Endothelial cell of umbilical vein (primary cell): ENCODE results near the gene TSEN34. TPM values are rescaled to one million over a fixed set of nuclear protein-coding genes. Genes with fewer than 3 reads are reported as not detected.

Experiments used
- BruUV-seq: library from RNA; stranded (reverse); fragments of 400-500 nt; replicated peaks from 2 replicates; lab custom pipeline; 2021; lab: Mats Ljungman, UMichigan
- CTCF ChIA-PET: fragments of 300-600, 350-600 bp; sonication (Branson Sonifier 250); formaldehyde crosslinking; loops from one replicate; lab custom pipeline; 2021; ENCODE audit warnings: antibody characterized with exemption, inconsistent platforms; lab: Charles Lee
- POLR2A ChIA-PET: fragments of 300-600, 350-600 bp; sonication (Branson Sonifier 250); formaldehyde crosslinking; loops from one replicate; lab custom pipeline; 2021; ENCODE audit warnings: antibody characterized with exemption, inconsistent platforms; lab: Charles Lee
- DNase-seq: peaks from one replicate; pipeline ENCODE4 v3.0.0-alpha.2; 2011; ENCODE audit warnings: low read depth, low spot score
- FAIRE-seq: peaks from 2 replicates; lab custom pipeline; 2011; peaks lifted over from hg19 to GRCh38; lab: Jason Lieb, UNC
- H2AFZ ChIP-seq: 2 replicates; pipeline ENCODE4 v1.6.0; 2012; ENCODE audit warnings: low read depth, low read length, control low read depth, inconsistent platforms
- H3K27ac ChIP-seq: 2 replicates; pipeline ENCODE4 v1.5.1; 2011; ENCODE audit warnings: low read depth, mild to moderate bottlenecking, control low read depth, low read length, moderate library complexity; ENCODE audit not compliant: insufficient read depth
- H3K27me3 ChIP-seq, 2 experiments: 2 replicates each; pipeline versions ENCODE4 v1.6.0 to v1.6.1; 2011; ENCODE audit warnings: low read length in 2 of 2, mixed read lengths in 1 of 2; ENCODE audit not compliant: control insufficient read depth in 2 of 2, insufficient read depth in 2 of 2
- H3K36me3 ChIP-seq, 2 experiments: 2 replicates in 1 of 2; 3 replicates in 1 of 2; pipeline ENCODE4 v1.5.1; 2011; ENCODE audit warnings: low read length in 2 of 2, mild to moderate bottlenecking in 1 of 2, moderate library complexity in 1 of 2; ENCODE audit not compliant: control insufficient read depth in 2 of 2, insufficient read depth in 2 of 2; ENCODE audit errors: extremely low read depth in 1 of 2
- H3K4me1 ChIP-seq: 3 replicates; pipeline ENCODE4 v1.5.1; 2011; ENCODE audit warnings: mild to moderate bottlenecking, low read length; ENCODE audit not compliant: control insufficient read depth, insufficient read depth; ENCODE audit errors: extremely low read depth
- H3K4me2 ChIP-seq: 2 replicates; pipeline ENCODE4 v1.6.1; 2011; ENCODE audit warnings: low read length, control low read depth, mixed read lengths; ENCODE audit not compliant: insufficient read depth
- H3K4me3 ChIP-seq, 3 experiments: fragments of 200-600 bp in 1 of 3; sonication (generic), shearing (Covaris generic) in 1 of 3; replicated peaks in 1 of 3; 2 replicates each; pipeline ENCODE4 v1.5.1; 2011 to 2016; ENCODE audit warnings: control low read depth in 3 of 3, low read length in 3 of 3, mild to moderate bottlenecking in 2 of 3, inconsistent platforms in 1 of 3, low read depth in 1 of 3, moderate library complexity in 1 of 3; ENCODE audit not compliant: insufficient read depth in 1 of 3
- H3K79me2 ChIP-seq: 2 replicates; pipeline ENCODE4 v1.6.0; 2012; ENCODE audit warnings: low read length, inconsistent platforms; ENCODE audit not compliant: control insufficient read depth, insufficient read depth
- H3K9ac ChIP-seq: replicated peaks from 2 replicates; pipeline ENCODE3; 2011; ENCODE audit warnings: low read length, control low read depth; ENCODE audit not compliant: insufficient read depth; ENCODE audit errors: extremely low read depth
- H3K9me1 ChIP-seq: replicated peaks from 3 replicates; pipeline ENCODE4 v1.6.0; 2011; ENCODE audit warnings: mild to moderate bottlenecking, low read length; ENCODE audit not compliant: control insufficient read depth, insufficient read depth; ENCODE audit errors: extremely low read depth
- H3K9me3 ChIP-seq: replicated peaks from 2 replicates; pipeline ENCODE4 v1.5.1; 2012; ENCODE audit warnings: low read length, inconsistent platforms; ENCODE audit not compliant: control insufficient read depth, insufficient read depth
- H4K20me1 ChIP-seq: replicated peaks from 2 replicates; pipeline ENCODE3; 2011; ENCODE audit warnings: mild to moderate bottlenecking, low read length; ENCODE audit not compliant: control insufficient read depth, insufficient read depth; ENCODE audit errors: extremely low read depth
- CTCF ChIP-seq, 2 donors: IDR thresholded peaks; 1 replicate in 1 of 2; 2 replicates in 1 of 2; pipeline ENCODE4 v1.5.1; 2011; ENCODE audit warnings: low read length in 2 of 2, mild to moderate bottlenecking in 2 of 2, moderate library complexity in 2 of 2, control low read depth in 1 of 2, inconsistent platforms in 1 of 2, low read depth in 1 of 2; ENCODE audit not compliant: insufficient read depth in 1 of 2; ENCODE audit errors: extremely low read depth in 1 of 2
- EZH2 ChIP-seq: IDR thresholded peaks from 2 replicates; pipeline ENCODE4 v1.6.1; 2012; ENCODE audit warnings: borderline replicate concordance, low read depth, mild to moderate bottlenecking, moderate library complexity, low read length, inconsistent platforms; ENCODE audit not compliant: severe bottlenecking
- FOS ChIP-seq: IDR thresholded peaks from 2 replicates; pipeline ENCODE4 v1.6.1; 2011; ENCODE audit warnings: mild to moderate bottlenecking, low read length, moderate library complexity, borderline replicate concordance; ENCODE audit not compliant: insufficient read depth
- GATA2 ChIP-seq: IDR thresholded peaks from 2 replicates; pipeline ENCODE4 v1.7.0; 2011; ENCODE audit warnings: low read depth, mild to moderate bottlenecking, moderate library complexity, mixed read lengths, low read length; ENCODE audit not compliant: insufficient read length, insufficient read depth
- JUN ChIP-seq: IDR thresholded peaks from 2 replicates; pipeline ENCODE4 v1.6.1; 2011; ENCODE audit warnings: borderline replicate concordance, low read depth; ENCODE audit not compliant: insufficient read length, insufficient read depth
- MAX ChIP-seq: IDR thresholded peaks from 2 replicates; pipeline ENCODE4 v1.6.1; 2011; ENCODE audit not compliant: insufficient read depth, insufficient read length
- MYC ChIP-seq: IDR thresholded peaks from one replicate; pipeline ENCODE4 v1.6.1; 2011; ENCODE audit warnings: mild to moderate bottlenecking, low read depth, low read length
- POLR2A ChIP-seq: IDR thresholded peaks from 2 replicates; pipeline ENCODE4 v1.6.1; 2012; ENCODE audit warnings: low read depth, mild to moderate bottlenecking, control low read depth, low read length
- POLR2AphosphoS5 ChIP-seq: IDR thresholded peaks from 2 replicates; pipeline ENCODE4 v1.6.1; 2012; ENCODE audit warnings: low read depth, mild to moderate bottlenecking, control low read depth, low read length, moderate library complexity; ENCODE audit not compliant: insufficient read depth
- dilution Hi-C: fragments of 300-500 bp; cut with MboI; formaldehyde crosslinking; loops from one replicate; pipeline ENCODE4 v1.15.0; 2019; ENCODE audit warnings: low sequenced_read_pairs; ENCODE audit not compliant: extremely low pct_ligation_motif_present
- intact Hi-C: fragments of 100-400 bp; cut with micrococcal nuclease; formaldehyde crosslinking; loops from one replicate; pipeline ENCODE4 v1.10.0; 2022
- polyA plus RNA-seq, 4 experiments: library from polyadenylated mRNA; depleted of rRNA in 3 of 4; stranded (reverse) in 3 of 4; unstranded in 1 of 4; fragments of >200 nt; gene quantifications; 2 replicates each; pipeline versions ENCODE4 v1.2.1 to v1.2.3, GENCODE V29; 2011 to 2012; ENCODE audit warnings: missing spikeins in 1 of 4
- total RNA-seq: library from RNA; stranded (reverse); gene quantifications from 2 replicates; pipeline ENCODE4 v1.2.3, GENCODE V29; 2021

Gene TSEN34
- total and polyA plus RNA-seq, 2 donors (not counting 3 experiments of a cell fraction or from before 2014, with no cell fraction given), result 40.7 to 81.9 TPM

- Histone ChIP-seq H3K4me1 (peaks cover 10% of the 10 kb centered on the region), H3K36me3 (peaks cover 5 to 8% of the 10 kb centered on the region in 2 experiments), H2AFZ (no peak overlapping the region), H3K4me3 (no peak overlapping the region), H3K9ac (no peak overlapping the region), H3K4me2 (no peak overlapping the region), H3K9me3 (no peaks in the 10 kb centered on the region), H3K27ac (no peak overlapping the region), H3K27me3 (no peaks in the 10 kb centered on the region), H3K9me1 (no peaks in the 10 kb centered on the region), H4K20me1 (peaks cover 3% of the 10 kb centered on the region), H3K79me2 (peaks cover 20% of the 10 kb centered on the region)
- FAIRE-seq (no peak), DNase-seq (no peak)
- BruUV-seq, result no TSS peak
- dilution Hi-C loops (no loop called here), intact Hi-C loops (no loop called here)
- ChIA-PET CTCF (interaction anchor here (1.8 kb wide), 1 partner anchor 13 kb away, joined by 5 read pairs; no protein-coding TSS in a partner anchor), POLR2A (no interaction called here)
- TF ChIP-seq JUN (no peak), POLR2A (no peak), POLR2AphosphoS5 (no peak), EZH2 (no peak), CTCF (IDR thresholded peaks at IDR 0.05; ENCODE audit: extremely low read depth in 1 of 2, insufficient read depth in 1 of 2, low read depth in 1 of 2, low read length in 2 of 2) (no peak), FOS (no peak), MYC (no peak), GATA2 (no peak), MAX (no peak)
Measured at GRCh38 chr19:54197121-54197520, 6.0 kb downstream of the TSEN34 start.
